Activated B cell treated with CpG ODN at 0.5 μM for 24 hours (primary cell): Measurements from ENCODE around the gene JMJD7. TPM values are rescaled to one million over a fixed set of nuclear protein-coding genes. Genes with fewer than 3 reads are reported as not detected.

ENCODE experiments used
- ATAC-seq: fragments of 200-7000 bp; cut with Tn5 transposase; one replicate; pipeline ENCODE4 v1.10.0; 2021; ENCODE audit warnings: low read depth, mild to moderate bottlenecking, moderate library complexity
- CTCF ChIA-PET: fragments of 350-600 bp; sonication (Branson Sonifier 250); formaldehyde crosslinking; loops from one replicate; lab custom pipeline; 2021; ENCODE audit warnings: antibody characterized with exemption; lab: Charles Lee
- POLR2A ChIA-PET: fragments of 350-600 bp; sonication (Branson Sonifier 250); formaldehyde crosslinking; loops from one replicate; lab custom pipeline; 2021; ENCODE audit warnings: antibody characterized with exemption; lab: Charles Lee
- DNase-seq: peaks from one replicate; pipeline ENCODE4 v3.0.0; 2022
- H3K27ac Mint-ChIP-seq: one replicate; pipeline ENCODE4 v1.8.0; 2020; ENCODE audit warnings: mixed read lengths
- H3K27me3 Mint-ChIP-seq: one replicate; pipeline ENCODE4 v1.8.0; 2021; ENCODE audit warnings: mixed read lengths
- H3K36me3 Mint-ChIP-seq: one replicate; pipeline ENCODE4 v1.8.0; 2021; ENCODE audit warnings: low read depth, mixed read lengths
- H3K4me1 Mint-ChIP-seq: one replicate; pipeline ENCODE4 v1.8.0; 2021; ENCODE audit warnings: mixed read lengths
- H3K4me3 Mint-ChIP-seq: one replicate; pipeline ENCODE4 v1.8.0; 2020; ENCODE audit warnings: mild to moderate bottlenecking, mixed read lengths
- H3K9me3 Mint-ChIP-seq: one replicate; pipeline ENCODE4 v1.8.0; 2020; ENCODE audit warnings: mixed read lengths
- CTCF ChIP-seq: fragments of 200-600 bp; IDR thresholded peaks from one replicate; pipeline ENCODE4 v1.8.0; 2022; ENCODE audit warnings: antibody characterized with exemption, mild to moderate bottlenecking
- intact Hi-C: fragments of 100-400 bp; cut with micrococcal nuclease; formaldehyde crosslinking; loops from one replicate; pipeline ENCODE4 v1.15.1; 2024
- total RNA-seq: library from RNA; stranded (reverse); gene quantifications from 2 replicates; pipeline ENCODE4 v1.2.3, GENCODE V29; 2022

The JMJD7 gene
- total RNA-seq, 1 donor from 2014 or later: 16.5 TPM

GRCh38 chr15:41882689-41883483, 55.0 kb downstream of the JMJD7 start:
- peak; percentile 54 for ATAC-seq
- TF ChIP-seq CTCF: no peak
- no peak overlapping the region for H3K27ac Mint-ChIP-seq

GRCh38 chr15:41883484-41883825, 55.6 kb downstream of the JMJD7 start:
- Mint-ChIP-seq H3K27ac (no peak overlapping the region), H3K4me3 (no peak overlapping the region), H3K36me3 (no peaks in the 10 kb centered on the region), H3K27me3 (peaks cover 16% of the 10 kb centered on the region), H3K4me1 (peaks cover 22% of the 10 kb centered on the region), H3K9me3 (no peaks in the 10 kb centered on the region)
- no peak for TF ChIP-seq CTCF
- DNase-seq: no peak
- intact Hi-C loops: no loop called here
- ChIA-PET POLR2A (interaction anchor here (0.7 kb wide), 1 partner anchor 18 kb away, joined by 4 read pairs; no protein-coding TSS in a partner anchor), CTCF (no interaction called here)
- ATAC-seq: no peak

More at GRCh38 chr15:41882689-41883483, 55.0 kb downstream of the JMJD7 start:
- no peaks in the 10 kb centered on the region for H3K9me3 Mint-ChIP-seq
- H3K36me3 Mint-ChIP-seq: no peaks in the 10 kb centered on the region
- POLR2A ChIA-PET: no interaction called here
- H3K4me3 Mint-ChIP-seq: no peak overlapping the region
- peaks cover 17% of the 10 kb centered on the region for H3K4me1 Mint-ChIP-seq
- CTCF ChIA-PET: no interaction called here
- DNase-seq: no peak
- intact Hi-C loops: no loop called here
- H3K27me3 Mint-ChIP-seq: peaks cover 16% of the 10 kb centered on the region

- intact Hi-C loops: no loop called here
- TF ChIP-seq CTCF: no peak
- no peak for ATAC-seq
- Mint-ChIP-seq H3K9me3 (no peaks in the 10 kb centered on the region), H3K27ac (no peak overlapping the region), H3K4me3 (no peak overlapping the region), H3K4me1 (peaks cover 32% of the 10 kb centered on the region), H3K36me3 (no peaks in the 10 kb centered on the region), H3K27me3 (peaks cover 14% of the 10 kb centered on the region)
- DNase-seq: no peak
- ChIA-PET CTCF (interaction anchor here (0.6 kb wide), 1 partner anchor 756 kb away, joined by 3 read pairs; no protein-coding TSS in a partner anchor), POLR2A (no interaction called here)
Measured at GRCh38 chr15:41884458-41884857, 56.6 kb downstream of the JMJD7 start.

- intact Hi-C loops: no loop called here
- TF ChIP-seq CTCF: no peak
- ATAC-seq (no peak), DNase-seq (no peak)
- Mint-ChIP-seq H3K4me3 (no peak overlapping the region), H3K9me3 (no peaks in the 10 kb centered on the region), H3K36me3 (no peaks in the 10 kb centered on the region), H3K27ac (no peak overlapping the region), H3K4me1 (peaks cover 34% of the 10 kb centered on the region), H3K27me3 (peaks cover 12% of the 10 kb centered on the region)
- POLR2A ChIA-PET: no interaction called here
- CTCF ChIA-PET: interaction anchor here (0.6 kb wide), 1 partner anchor 757 kb away, joined by 3 read pairs; no protein-coding TSS in a partner anchor
Measured at GRCh38 chr15:41885321-41885720, 57.4 kb downstream of the JMJD7 start.

- no peak for DNase-seq
- Mint-ChIP-seq H3K4me1 (peaks cover 34% of the 10 kb centered on the region), H3K9me3 (no peaks in the 10 kb centered on the region), H3K4me3 (no peak overlapping the region), H3K27ac (no peak overlapping the region), H3K36me3 (no peaks in the 10 kb centered on the region), H3K27me3 (peaks cover 7% of the 10 kb centered on the region)
- ATAC-seq: no peak
- no peak for TF ChIP-seq CTCF
- intact Hi-C loops: no loop called here
- CTCF ChIA-PET: no interaction called here
- POLR2A ChIA-PET: no interaction called here
Measured at GRCh38 chr15:41885841-41886240, 57.9 kb downstream of the JMJD7 start.
